Measurements from ENCODE around the gene GMCL1.

GMCL1 gene

GRCh38 chr2:69785358-69785757 is 44.1 kb upstream of the GMCL1 start:
- no peaks in the 10 kb centered on the region for H3K27me3 ChIP-seq (replicated peaks; ENCODE audit: insufficient read depth, low read length)
- no peaks in the 10 kb centered on the region for H4K20me1 ChIP-seq (ENCODE audit: insufficient read depth, low read length)
- no peak overlapping the region for H2AFZ ChIP-seq (ENCODE audit: low read length)
- TF ChIP-seq EZH2 (optimal IDR thresholded peaks at IDR 0.05; ENCODE audit: low read depth, low read length), result no peak
- TF ChIP-seq, protein P1, sequence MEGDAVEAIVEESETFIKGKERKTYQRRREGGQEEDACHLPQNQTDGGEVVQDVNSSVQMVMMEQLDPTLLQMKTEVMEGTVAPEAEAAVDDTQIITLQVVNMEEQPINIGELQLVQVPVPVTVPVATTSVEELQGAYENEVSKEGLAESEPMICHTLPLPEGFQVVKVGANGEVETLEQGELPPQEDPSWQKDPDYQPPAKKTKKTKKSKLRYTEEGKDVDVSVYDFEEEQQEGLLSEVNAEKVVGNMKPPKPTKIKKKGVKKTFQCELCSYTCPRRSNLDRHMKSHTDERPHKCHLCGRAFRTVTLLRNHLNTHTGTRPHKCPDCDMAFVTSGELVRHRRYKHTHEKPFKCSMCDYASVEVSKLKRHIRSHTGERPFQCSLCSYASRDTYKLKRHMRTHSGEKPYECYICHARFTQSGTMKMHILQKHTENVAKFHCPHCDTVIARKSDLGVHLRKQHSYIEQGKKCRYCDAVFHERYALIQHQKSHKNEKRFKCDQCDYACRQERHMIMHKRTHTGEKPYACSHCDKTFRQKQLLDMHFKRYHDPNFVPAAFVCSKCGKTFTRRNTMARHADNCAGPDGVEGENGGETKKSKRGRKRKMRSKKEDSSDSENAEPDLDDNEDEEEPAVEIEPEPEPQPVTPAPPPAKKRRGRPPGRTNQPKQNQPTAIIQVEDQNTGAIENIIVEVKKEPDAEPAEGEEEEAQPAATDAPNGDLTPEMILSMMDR (IDR thresholded peaks at IDR 0.05; ENCODE audit: low read length), result no peak
- no peak for TF ChIP-seq EZH2phosphoT487 (IDR thresholded peaks at IDR 0.05; ENCODE audit: low read length)
- no peak overlapping the region for H3K27ac ChIP-seq (ENCODE audit: low read length)
- no peak for DNase-seq
- no peaks in the 10 kb centered on the region for H3K9me2 ChIP-seq (replicated peaks; ENCODE audit: insufficient read depth, low read length)
- H3K4me3 ChIP-seq (ENCODE audit: low read length), result no peak overlapping the region
- no peak overlapping the region for H3K4me2 ChIP-seq (ENCODE audit: low read depth, low read length)
- peaks cover 14% of the 10 kb centered on the region for H3K4me1 ChIP-seq (ENCODE audit: low read length)
- H3K9me3 ChIP-seq (replicated peaks; ENCODE audit: insufficient read depth, low read length), result no peaks in the 10 kb centered on the region
- H3K79me2 ChIP-seq (ENCODE audit: low read length), result no peaks in the 10 kb centered on the region
- no peak overlapping the region for H3K9ac ChIP-seq (ENCODE audit: low read length)
- H3F3A ChIP-seq (ENCODE audit: insufficient read depth, low read length), result peaks cover 7% of the 10 kb centered on the region; the same call in 1 of the 2 replicates
- no peaks in the 10 kb centered on the region for H3K36me3 ChIP-seq (replicated peaks; ENCODE audit: insufficient read depth, low read length)

- no peak for DNase-seq
- H3K36me3 ChIP-seq (replicated peaks; ENCODE audit: insufficient read depth, low read length), result no peaks in the 10 kb centered on the region
- H3K9me2 ChIP-seq (replicated peaks; ENCODE audit: insufficient read depth, low read length), result no peaks in the 10 kb centered on the region
- H3K4me3 ChIP-seq (ENCODE audit: low read length), result no peak overlapping the region
- H3K9ac ChIP-seq (ENCODE audit: low read length), result no peak overlapping the region
- H4K20me1 ChIP-seq (ENCODE audit: insufficient read depth, low read length), result no peaks in the 10 kb centered on the region
- H3K4me1 ChIP-seq (ENCODE audit: low read length), result peaks cover 18% of the 10 kb centered on the region
- H3F3A ChIP-seq (ENCODE audit: insufficient read depth, low read length), result peaks cover 7% of the 10 kb centered on the region; the same call in 1 of the 2 replicates
- no peak overlapping the region for H2AFZ ChIP-seq (ENCODE audit: low read length)
- H3K27me3 ChIP-seq (replicated peaks; ENCODE audit: insufficient read depth, low read length), result no peaks in the 10 kb centered on the region
- H3K9me3 ChIP-seq (replicated peaks; ENCODE audit: insufficient read depth, low read length), result no peaks in the 10 kb centered on the region
- H3K79me2 ChIP-seq (ENCODE audit: low read length), result no peaks in the 10 kb centered on the region
- TF ChIP-seq EZH2 (optimal IDR thresholded peaks at IDR 0.05; ENCODE audit: low read depth, low read length), result no peak
- TF ChIP-seq EZH2phosphoT487 (IDR thresholded peaks at IDR 0.05; ENCODE audit: low read length), result no peak
- TF ChIP-seq, protein P1 (IDR thresholded peaks at IDR 0.05; ENCODE audit: low read length), result no peak
- no peak overlapping the region for H3K27ac ChIP-seq (ENCODE audit: low read length)
- H3K4me2 ChIP-seq (ENCODE audit: low read depth, low read length), result no peak overlapping the region
These were observed 43.4 kb upstream of the GMCL1 start for GRCh38 chr2:69786052-69786560.

GRCh38 chr2:69789175-69789721 is 40.2 kb upstream of the GMCL1 start:
- no peaks in the 10 kb centered on the region for H3K9me2 ChIP-seq (replicated peaks; ENCODE audit: insufficient read depth, low read length)
- no peaks in the 10 kb centered on the region for H3K9me3 ChIP-seq (replicated peaks; ENCODE audit: insufficient read depth, low read length)

More at GRCh38 chr2:69789175-69789721, 40.2 kb upstream of the GMCL1 start:
- H3K27ac ChIP-seq (ENCODE audit: low read length), result peak overlapping the region; percentile 23; the same call in 1 of the 2 replicates
- H3K4me3 ChIP-seq (ENCODE audit: low read length), result no peak overlapping the region
- H4K20me1 ChIP-seq (ENCODE audit: insufficient read depth, low read length), result no peaks in the 10 kb centered on the region
- peak overlapping the region; percentile 46; the same call in 1 of the 2 replicates for H3K4me2 ChIP-seq (ENCODE audit: low read depth, low read length)
- no peaks in the 10 kb centered on the region for H3K36me3 ChIP-seq (replicated peaks; ENCODE audit: insufficient read depth, low read length)
- no peaks in the 10 kb centered on the region for H3K79me2 ChIP-seq (ENCODE audit: low read length)
- peak; percentile 17 for DNase-seq
- no peak overlapping the region for H3K9ac ChIP-seq (ENCODE audit: low read length)
- no peak overlapping the region for H2AFZ ChIP-seq (ENCODE audit: low read length)
- peaks cover 7% of the 10 kb centered on the region; the same call in 1 of the 2 replicates for H3F3A ChIP-seq (ENCODE audit: insufficient read depth, low read length)
- TF ChIP-seq EZH2 (optimal IDR thresholded peaks at IDR 0.05; ENCODE audit: low read depth, low read length), result no peak
- TF ChIP-seq EZH2phosphoT487 (IDR thresholded peaks at IDR 0.05; ENCODE audit: low read length), result no peak
- TF ChIP-seq, protein P1 (IDR thresholded peaks at IDR 0.05; ENCODE audit: low read length), result no peak
- H3K4me1 ChIP-seq (ENCODE audit: low read length), result peaks cover 18% of the 10 kb centered on the region
- H3K27me3 ChIP-seq (replicated peaks; ENCODE audit: insufficient read depth, low read length), result no peaks in the 10 kb centered on the region

Data from MM.1S (cell line).